Endodermal cell (in vitro differentiated cells): ENCODE measurements around the gene AP3S1. TPM values are rescaled to one million over a fixed set of nuclear protein-coding genes. Genes with fewer than 3 reads are reported as not detected.

Experiments
- DNase-seq: peaks from one replicate; pipeline ENCODE4 v3.0.0-alpha.2; 2017
- H3K27ac ChIP-seq: 2 replicates; pipeline ENCODE4 v1.5.1; 2013; ENCODE audit warnings: mild to moderate bottlenecking, low read depth, low read length, moderate library complexity
- H3K27me3 ChIP-seq: 2 replicates; pipeline ENCODE4 v1.6.1; 2013; ENCODE audit warnings: mild to moderate bottlenecking, low read length, moderate library complexity; ENCODE audit not compliant: insufficient read depth, control insufficient read depth, poor library complexity, severe bottlenecking
- H3K36me3 ChIP-seq: 2 replicates; pipeline ENCODE4 v1.7.0; 2013; ENCODE audit warnings: mild to moderate bottlenecking, low read length, moderate library complexity; ENCODE audit not compliant: control insufficient read depth, insufficient read depth
- H3K4me1 ChIP-seq: one replicate; pipeline ENCODE4 v1.7.0; 2013; ENCODE audit warnings: low read length; ENCODE audit not compliant: control insufficient read depth, insufficient read depth
- H3K4me3 ChIP-seq: 2 replicates; pipeline ENCODE4 v1.5.1; 2013; ENCODE audit warnings: mild to moderate bottlenecking, low read length, moderate library complexity
- H3K9ac ChIP-seq: 2 replicates; pipeline ENCODE4 v1.6.1; 2013; ENCODE audit warnings: mild to moderate bottlenecking, low read length, moderate library complexity; ENCODE audit not compliant: poor library complexity, severe bottlenecking; ENCODE audit errors: extremely low read depth
- H3K9me3 ChIP-seq: 2 replicates; pipeline ENCODE4 v1.6.1; 2013; ENCODE audit warnings: mild to moderate bottlenecking, low read length, moderate library complexity; ENCODE audit not compliant: control insufficient read depth
- H3K27ac Mint-ChIP-seq: 2 replicates; pipeline ENCODE4 v1.8.0; 2020; ENCODE audit warnings: mixed read lengths
- H3K27me3 Mint-ChIP-seq: 2 replicates; pipeline ENCODE4 v1.8.0; 2021; ENCODE audit warnings: mild to moderate bottlenecking, mixed read lengths; ENCODE audit not compliant: insufficient read depth
- H3K36me3 Mint-ChIP-seq: 2 replicates; pipeline ENCODE4 v1.8.0; 2020; ENCODE audit warnings: low read depth, mixed read lengths
- H3K4me1 Mint-ChIP-seq: 2 replicates; pipeline ENCODE4 v1.8.0; 2020; ENCODE audit warnings: mixed read lengths
- H3K4me3 Mint-ChIP-seq: 2 replicates; pipeline ENCODE4 v1.8.0; 2020; ENCODE audit warnings: mild to moderate bottlenecking, moderate library complexity, mixed read lengths
- H3K9me3 Mint-ChIP-seq: 2 replicates; pipeline ENCODE4 v1.8.0; 2020; ENCODE audit warnings: mild to moderate bottlenecking, mixed read lengths
- WGBS, 2 experiments: methylation state at CpG; one replicate each; pipeline versions ENCODE4 v1.1.5 to v1.1.7; 2013; ENCODE audit warnings: missing lambda C conversion rate in 2 of 2, mixed read lengths in 1 of 2; ENCODE audit not compliant: insufficient coverage in 1 of 2, insufficient read length in 1 of 2; 5-methylcytosine and 5-hydroxymethylcytosine counted together
- total RNA-seq, 2 donors: library from RNA; stranded (reverse); fragmentation: NEBNext Ultra II Directional in 1 of 2; extraction: Animal tissue kit (Norgen Biotek cat#: 25700) in 1 of 2; gene quantifications; 2 replicates in 1 of 2; 3 replicates in 1 of 2; pipeline ENCODE4 v1.2.1, GENCODE V29; 2021
- TF ChIP-seq, protein P1 (sequence below): fragments of 200-600 bp; sonication (generic); conservative IDR thresholded peaks from 2 replicates; pipeline ENCODE4 v1.5.0; 2021; ENCODE audit warnings: antibody characterized with exemption, mild to moderate bottlenecking

AP3S1 gene
- total RNA-seq, 2 donors from 2014 or later: 51.2 to 75.0 TPM

DNA sequence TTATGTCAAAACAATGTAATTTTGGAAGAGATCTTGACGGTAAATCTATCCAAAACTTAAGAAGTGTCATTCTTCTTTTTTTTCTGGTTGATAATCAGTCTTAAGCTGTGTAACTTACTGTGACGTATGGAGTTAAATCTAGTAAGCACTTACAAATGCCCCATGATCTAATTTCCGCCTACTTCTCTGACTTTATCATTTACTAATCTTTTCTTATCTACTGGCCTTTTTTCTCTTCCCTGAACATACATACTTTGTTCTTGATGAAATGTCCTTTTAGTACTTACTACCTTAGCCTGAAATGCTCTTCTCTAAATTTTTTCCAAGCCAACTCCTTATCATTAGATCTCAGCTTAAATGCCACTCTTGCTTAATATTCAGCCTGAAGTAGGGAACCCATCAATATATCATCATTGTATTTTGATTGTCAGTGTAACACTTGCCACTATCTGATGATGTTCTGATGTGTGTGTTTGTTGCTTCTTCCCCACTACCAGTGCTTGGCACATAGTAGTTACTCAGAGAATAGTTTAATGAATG is 27.6 kb downstream of the AP3S1 start:
- H3K27me3 Mint-ChIP-seq: no peaks in the 10 kb centered on the region
- H3K4me3 ChIP-seq: no peak overlapping the region
- TF ChIP-seq, protein P1, sequence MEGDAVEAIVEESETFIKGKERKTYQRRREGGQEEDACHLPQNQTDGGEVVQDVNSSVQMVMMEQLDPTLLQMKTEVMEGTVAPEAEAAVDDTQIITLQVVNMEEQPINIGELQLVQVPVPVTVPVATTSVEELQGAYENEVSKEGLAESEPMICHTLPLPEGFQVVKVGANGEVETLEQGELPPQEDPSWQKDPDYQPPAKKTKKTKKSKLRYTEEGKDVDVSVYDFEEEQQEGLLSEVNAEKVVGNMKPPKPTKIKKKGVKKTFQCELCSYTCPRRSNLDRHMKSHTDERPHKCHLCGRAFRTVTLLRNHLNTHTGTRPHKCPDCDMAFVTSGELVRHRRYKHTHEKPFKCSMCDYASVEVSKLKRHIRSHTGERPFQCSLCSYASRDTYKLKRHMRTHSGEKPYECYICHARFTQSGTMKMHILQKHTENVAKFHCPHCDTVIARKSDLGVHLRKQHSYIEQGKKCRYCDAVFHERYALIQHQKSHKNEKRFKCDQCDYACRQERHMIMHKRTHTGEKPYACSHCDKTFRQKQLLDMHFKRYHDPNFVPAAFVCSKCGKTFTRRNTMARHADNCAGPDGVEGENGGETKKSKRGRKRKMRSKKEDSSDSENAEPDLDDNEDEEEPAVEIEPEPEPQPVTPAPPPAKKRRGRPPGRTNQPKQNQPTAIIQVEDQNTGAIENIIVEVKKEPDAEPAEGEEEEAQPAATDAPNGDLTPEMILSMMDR: no peak
- 75 to 93% methylated on average over 3 of the region's 3 CpGs for WGBS, 2 experiments
- H3K27ac Mint-ChIP-seq: no peak overlapping the region
- no peak overlapping the region for H3K27ac ChIP-seq
- H3K9ac ChIP-seq: no peak overlapping the region
- no peak for DNase-seq
- H3K9me3 Mint-ChIP-seq: no peaks in the 10 kb centered on the region
- H3K4me1 ChIP-seq: peaks cover under 1% of the 10 kb centered on the region
- H3K4me3 Mint-ChIP-seq: no peak overlapping the region
- H3K36me3 Mint-ChIP-seq: peaks cover 5% of the 10 kb centered on the region
- H3K9me3 ChIP-seq: no peaks in the 10 kb centered on the region
- peaks cover 15% of the 10 kb centered on the region for H3K36me3 ChIP-seq
- peaks cover 9% of the 10 kb centered on the region for H3K4me1 Mint-ChIP-seq
- no peaks in the 10 kb centered on the region for H3K27me3 ChIP-seq

DNA sequence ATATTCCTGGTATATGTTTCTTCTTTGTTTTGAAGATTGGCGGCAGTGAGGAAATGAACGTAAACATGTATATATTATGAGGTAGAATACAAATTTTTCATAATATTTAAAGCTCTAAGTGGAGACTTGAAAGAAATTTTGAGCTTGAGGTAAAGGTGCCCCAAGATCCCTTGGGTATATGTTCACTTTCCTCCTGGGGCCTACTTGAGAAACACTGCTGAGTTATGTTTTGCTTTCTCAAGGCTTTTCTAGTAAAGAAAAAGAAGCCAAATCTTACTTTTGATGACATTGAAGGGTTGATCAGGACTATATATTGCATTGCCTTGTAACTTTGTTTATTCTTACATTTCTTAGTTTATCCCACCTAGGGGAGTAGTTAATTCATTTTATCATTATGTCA is 30.7 kb downstream of the AP3S1 start:
- Histone ChIP-seq H3K9me3 (no peaks in the 10 kb centered on the region), H3K4me1 (no peaks in the 10 kb centered on the region), H3K27ac (no peak overlapping the region), H3K9ac (no peak overlapping the region), H3K36me3 (peaks cover 15% of the 10 kb centered on the region), H3K27me3 (no peaks in the 10 kb centered on the region), H3K4me3 (no peak overlapping the region)
- no peak overlapping the region for H3K4me3 Mint-ChIP-seq
- H3K27ac Mint-ChIP-seq: no peak overlapping the region
- no peaks in the 10 kb centered on the region for H3K27me3 Mint-ChIP-seq
- WGBS, 2 experiments: no CpG with 5 or more reads among the region's 2 CpGs
- peaks cover 5% of the 10 kb centered on the region for H3K4me1 Mint-ChIP-seq
- H3K9me3 Mint-ChIP-seq: peaks cover 3% of the 10 kb centered on the region
- TF ChIP-seq, protein P1: no peak
- DNase-seq: no peak
- H3K36me3 Mint-ChIP-seq: peaks cover 9% of the 10 kb centered on the region

DNA sequence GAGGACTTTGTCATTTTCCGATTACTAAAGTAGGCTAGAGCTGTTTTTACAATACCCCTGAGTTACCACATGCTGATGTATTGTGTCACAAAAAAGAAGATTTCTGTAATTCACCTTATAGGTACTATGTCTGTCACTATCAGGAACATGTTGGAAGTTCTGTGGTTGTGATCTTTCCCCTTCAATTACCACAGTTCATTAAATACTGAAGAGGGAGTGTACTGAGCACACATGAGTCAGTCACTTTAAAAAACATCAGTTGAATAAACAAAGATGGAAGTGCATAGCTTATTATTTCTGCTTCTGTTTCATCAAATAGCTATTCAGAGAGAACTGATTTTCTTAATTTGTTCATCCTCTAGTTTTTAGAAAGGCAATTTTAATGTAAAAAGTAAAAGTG is 31.7 kb downstream of the AP3S1 start:
- Histone ChIP-seq H3K9me3 (no peaks in the 10 kb centered on the region), H3K4me1 (no peaks in the 10 kb centered on the region), H3K27ac (no peak overlapping the region), H3K9ac (no peak overlapping the region), H3K4me3 (no peak overlapping the region), H3K27me3 (no peaks in the 10 kb centered on the region), H3K36me3 (peaks cover 15% of the 10 kb centered on the region)
- Mint-ChIP-seq H3K4me3 (no peak overlapping the region), H3K27me3 (no peaks in the 10 kb centered on the region), H3K36me3 (peaks cover 18% of the 10 kb centered on the region), H3K27ac (no peak overlapping the region), H3K9me3 (peaks cover 5% of the 10 kb centered on the region), H3K4me1 (peaks cover 5% of the 10 kb centered on the region)
- TF ChIP-seq, protein P1: no peak
- no peak for DNase-seq
- WGBS, 2 experiments: 92 to 100% methylated on average over 1 of the region's 1 CpG
